Heart left ventricle (tissue), 16 donors: Measurements from ENCODE around the gene NUTM2G. TPM values are rescaled to one million over a fixed set of nuclear protein-coding genes. Genes with fewer than 3 reads are reported as not detected.
"Not testable (repeated sequence)": the region's sequence is repeated elsewhere in the genome, so short reads cannot be mapped to it uniquely, and the experiment has no call there.

Source experiments
- ATAC-seq, 4 donors: fragments of 200-7000 bp; cut with Tn5 transposase; one replicate each; pipeline ENCODE4 v1.9.1; 2020 to 2022; ENCODE audit warnings: moderate library complexity in 4 of 4, mild to moderate bottlenecking in 3 of 4, moderate number of reproducible peaks in 1 of 4
- DNase-seq, 5 donors: peaks; one replicate each; pipeline ENCODE4 v3.0.0-alpha.2; 2020
- H3K27ac ChIP-seq, 12 donors: fragments of 200-600 bp; sonication (generic) in 4 of 12; one replicate each; pipeline versions ENCODE4 v1.5.0 to v1.8.0; 2016 to 2022; ENCODE audit warnings: mild to moderate bottlenecking in 2 of 12
- H3K27me3 ChIP-seq, 9 donors: fragments of 200-600 bp; sonication (generic) in 2 of 9; one replicate each; pipeline versions ENCODE4 v1.5.1 to v1.8.0; 2016 to 2022; ENCODE audit warnings: mild to moderate bottlenecking in 3 of 9
- H3K36me3 ChIP-seq, 9 donors: fragments of 200-600 bp; sonication (generic) in 2 of 9; one replicate each; pipeline versions ENCODE4 v1.5.0 to v1.8.0; 2018 to 2022; ENCODE audit warnings: mild to moderate bottlenecking in 2 of 9
- H3K4me1 ChIP-seq, 12 donors: fragments of 200-600 bp; sonication (generic) in 4 of 12; one replicate each; pipeline versions ENCODE4 v1.5.0 to v1.8.0; 2016 to 2022; ENCODE audit warnings: mild to moderate bottlenecking in 3 of 12
- H3K4me3 ChIP-seq, 12 donors: fragments of 200-600 bp; sonication (generic) in 4 of 12; one replicate each; pipeline versions ENCODE4 v1.5.0 to v1.8.0; 2017 to 2022; ENCODE audit warnings: mild to moderate bottlenecking in 9 of 12, moderate library complexity in 4 of 12
- H3K9me3 ChIP-seq, 12 donors: fragments of 200-600 bp; sonication (generic) in 4 of 12; one replicate each; pipeline versions ENCODE4 v1.5.0 to v1.8.0; 2016 to 2022; ENCODE audit warnings: mild to moderate bottlenecking in 1 of 12
- WGBS, 4 donors: extraction: QIAGEN DNeasy Blood & Tissue Kit in 2 of 4; methylation state at CpG; one replicate each; pipeline versions ENCODE4 v1.1.5 to v1.1.7; 2013 to 2018; 5-methylcytosine and 5-hydroxymethylcytosine counted together
- intact Hi-C, 10 donors: fragments of 100-400 bp; cut with DNase I; formaldehyde crosslinking; loops; one replicate each; pipeline versions ENCODE4 v1.11.1 to v1.14.2; 2022
- polyA plus RNA-seq, 2 donors: library from polyadenylated mRNA; stranded (reverse); fragments of 200-250 nt; gene quantifications; one replicate each; pipeline ENCODE4 v1.2.3, GENCODE V29; 2013
- total RNA-seq, 9 donors: library from RNA; depleted of rRNA in 2 of 9; stranded (reverse); fragments of >200 nt in 2 of 9; fragmentation: NEBNext Ultra II Directional in 3 of 9; extraction: Animal tissue kit (Norgen Biotek cat#: 25700) in 3 of 9; gene quantifications; one replicate each; pipeline versions ENCODE4 v1.1.0 to v1.2.4, GENCODE V29; 2016 to 2023
- donor health status: ischemic (EF 13 %, LVEDD 7.1; RV severe dilation, severe dysfunction).
- donor health status: healthy with polysubstance abuse.
- donor health status: DM: no; HTN: yes; CAD: no.
- donor health status: DM: no; HTN: no; CAD: no.
- donor health status: ischemic (EF 25% LVEDD 6.9; RV normal size, moderate dysfunction).
- donor health status: ischemic (EF 25% LVEDD 5.7; RV mildly dilated, moderate dysfunction).
- donor health status: healthy.
- donor health status: DM: yes; HTN: yes; CAD: no.
- donor health status: ischemic (EF 35%, LVEDD 5.7; RV mildly dilated, moderate dysfunction).
- donor health status: nonischemic (EF 11% LVEDD 7.7; RV severe dilation, severe dysfunction).
- donor health status: DM: yes; HTN: yes; CAD: no.
- donor health status: PGD.
- donor health status: ischemic (EF 29% LVEDD 5.4; RV normal size, mild dysfunction).
- donor health status: nonischemic (EF 23%, LVEDD 6.1; RV moderate dilation, normal function).

NUTM2G gene
- total and polyA plus RNA-seq, 11 donors = not detected

- intact Hi-C loops, H3K27ac ChIP-seq, ATAC-seq, H3K27me3 ChIP-seq, H3K4me3 ChIP-seq, DNase-seq, H3K9me3 ChIP-seq, H3K4me1 ChIP-seq: not testable (repeated sequence)
- peaks cover 0 to 28% (median 8%) of the 10 kb centered on the region in 9 donors for H3K36me3 ChIP-seq
- WGBS, 4 donors = no CpG with 5 or more reads among the region's 2 CpGs
Observed at GRCh38 chr9:96950539-96950938, 21.9 kb downstream of the NUTM2G start.

GRCh38 chr9:96967591-96967990 lies 38.9 kb downstream of the NUTM2G start:
- H3K4me1 ChIP-seq, intact Hi-C loops, H3K27ac ChIP-seq, ATAC-seq, H3K9me3 ChIP-seq, DNase-seq, H3K4me3 ChIP-seq, H3K27me3 ChIP-seq: not testable (repeated sequence)
- 67 to 80% (median 78%) methylated on average over 5 of the region's 5 CpGs for WGBS, 4 donors
- H3K36me3 ChIP-seq = peaks cover 0 to 14% (median 5%) of the 10 kb centered on the region in 9 donors

GRCh38 chr9:96972552-96972951 lies 43.9 kb downstream of the NUTM2G start:
- DNase-seq, H3K4me1 ChIP-seq, H3K9me3 ChIP-seq, H3K4me3 ChIP-seq, ATAC-seq, intact Hi-C loops, H3K27ac ChIP-seq, H3K27me3 ChIP-seq: not testable (repeated sequence)
- WGBS, 4 donors = 74 to 89% (median 78%) methylated on average over 2 of the region's 2 CpGs
- H3K36me3 ChIP-seq = peaks cover 0 to 14% (median 5%) of the 10 kb centered on the region in 9 donors

- 52 to 59% (median 56%) methylated on average over 3 of the region's 3 CpGs for WGBS, 4 donors
- ATAC-seq, intact Hi-C loops, H3K27ac ChIP-seq, H3K9me3 ChIP-seq, H3K4me1 ChIP-seq, H3K27me3 ChIP-seq, H3K4me3 ChIP-seq, DNase-seq: not testable (repeated sequence)
- H3K36me3 ChIP-seq = peaks cover 0 to 14% (median 5%) of the 10 kb centered on the region in 9 donors
Observed at GRCh38 chr9:96974037-96974436, 45.4 kb downstream of the NUTM2G start.

- peak overlapping the region in 10 of 12 donors; percentile 16 to 85 (median 57) for H3K27ac ChIP-seq
- intact Hi-C loops, H3K9me3 ChIP-seq, DNase-seq, H3K36me3 ChIP-seq, H3K27me3 ChIP-seq: not testable (repeated sequence)
- 67 to 79% (median 76%) methylated on average over 7 of the region's 7 CpGs for WGBS, 4 donors
- peaks cover 0 to 17% (median 4%) of the 10 kb centered on the region in 12 donors for H3K4me1 ChIP-seq
- peak overlapping the region in 1 of 12 donors; percentile 7 for H3K4me3 ChIP-seq
- peak in 3 of 4 donors; percentile 41 to 57 (median 55) for ATAC-seq
Observed at GRCh38 chr9:96983496-96984122, 55.0 kb downstream of the NUTM2G start.

- DNase-seq, H3K9me3 ChIP-seq, H3K36me3 ChIP-seq, intact Hi-C loops, H3K27me3 ChIP-seq: not testable (repeated sequence)
- WGBS, 4 donors = 42 to 52% (median 51%) methylated on average over 3 of the region's 3 CpGs
- peak overlapping the region in 1 of 12 donors; percentile 7 for H3K4me3 ChIP-seq
- ATAC-seq = peak; percentile 29 to 80 (median 66)
- peaks cover 0 to 17% (median 4%) of the 10 kb centered on the region in 12 donors for H3K4me1 ChIP-seq
- peak overlapping the region in 10 of 12 donors; percentile 16 to 85 (median 57) for H3K27ac ChIP-seq
Observed at GRCh38 chr9:96984139-96984538, 55.5 kb downstream of the NUTM2G start.

GRCh38 chr9:96984887-96985286 lies 56.2 kb downstream of the NUTM2G start:
- peaks cover 0 to 17% (median 4%) of the 10 kb centered on the region in 12 donors for H3K4me1 ChIP-seq
- H3K4me3 ChIP-seq, intact Hi-C loops, H3K9me3 ChIP-seq, H3K36me3 ChIP-seq, ATAC-seq, DNase-seq, H3K27me3 ChIP-seq: not testable (repeated sequence)
- 94 to 100% (median 99%) methylated on average over 2 of the region's 2 CpGs for WGBS, 4 donors
- peak overlapping the region in 3 of 12 donors; percentile 15 to 70 (median 22) for H3K27ac ChIP-seq

Other genes with a start within 250 kb of the NUTM2G start
- 10 to 100 TPM in 2 of 9 donors, 1 to 10 TPM in 7; 5.2 to 12.3 (median 7.9) TPM for gene ZNF510, start 150.8 kb upstream of the NUTM2G start, total RNA-seq
- gene ZNF510, start 150.8 kb upstream of the NUTM2G start, polyA plus RNA-seq = 1 to 10 TPM; 2.4 to 3.3 TPM
- gene ZNF782, start 74.3 kb upstream of the NUTM2G start, total RNA-seq = 1 to 10 TPM; 2.3 to 4.4 (median 2.9) TPM
- 1 to 10 TPM in 1 of 2 donors, under 1 TPM in 1; 0.84 to 1.1 TPM for gene ZNF782, start 74.3 kb upstream of the NUTM2G start, polyA plus RNA-seq
- under 1 TPM in 3 of 9 donors, not detected in 6; 0.43 to 0.91 (median 0.46) TPM for gene CTSV, start 110.3 kb downstream of the NUTM2G start, total RNA-seq
- under 1 TPM in 1 of 2 donors, not detected in 1; 0.22 TPM for gene CTSV, start 110.3 kb downstream of the NUTM2G start, polyA plus RNA-seq